HEK293 (cell line): ENCODE results near the gene CRK.
A peak's percentile ranks its signal among the peaks of the same experiment; 100 is the strongest.

Experiments used
- CTCF ChIA-PET: fragments of 350-600 bp; formaldehyde crosslinking; extraction: SDS; loops from one replicate; lab custom pipeline; 2021; ENCODE audit warnings: antibody characterized with exemption; lab: Yijun Ruan, JAX
- POLR2A ChIA-PET: fragments of 300-600 bp; formaldehyde crosslinking; extraction: SDS; loops from one replicate; lab custom pipeline; 2020; ENCODE audit warnings: antibody characterized with exemption, inconsistent platforms; lab: Yijun Ruan, JAX
- H3K27ac ChIP-seq: fragments of 200-500 bp; sonication (Bioruptor generic); 2 replicates; pipeline ENCODE4 v1.5.1; 2014; ENCODE audit warnings: low read depth, low read length, control low read depth, inconsistent platforms; ENCODE audit errors: extremely low read depth
- H3K36me3 ChIP-seq, 2 experiments: fragments of 200-500 bp in 1 of 2; sonication (Bioruptor generic) in 1 of 2; 1 replicate in 1 of 2; 2 replicates in 1 of 2; pipeline ENCODE4 v1.5.1; 2014 to 2017; ENCODE audit warnings: inconsistent platforms in 2 of 2, low read length in 2 of 2; ENCODE audit not compliant: control insufficient read depth in 2 of 2, insufficient read depth in 1 of 2
- H3K4me1 ChIP-seq: fragments of 200-500 bp; sonication (Bioruptor generic); 2 replicates; pipeline ENCODE4 v1.5.1; 2014; ENCODE audit warnings: mild to moderate bottlenecking, low read length, inconsistent platforms; ENCODE audit not compliant: control insufficient read depth, insufficient read depth
- H3K4me3 ChIP-seq: 2 replicates; pipeline ENCODE4 v1.5.1; 2011; ENCODE audit warnings: low read depth, mild to moderate bottlenecking, control low read depth, low read length, moderate library complexity
- H3K9me3 ChIP-seq: fragments of 200-500 bp; sonication (Bioruptor generic); 2 replicates; pipeline ENCODE4 v1.5.1; 2014; ENCODE audit warnings: low read depth, low read length, inconsistent platforms; ENCODE audit not compliant: control insufficient read depth, insufficient read depth
- ATF2 ChIP-seq: fragments of 450-650 bp; formaldehyde crosslinking; IDR thresholded peaks from 2 replicates; pipeline ENCODE4 v1.5.1; 2016; ENCODE audit warnings: missing biosample characterization, missing genetic modification characterization, low read depth
- BCL11B ChIP-seq: fragments of 450-650 bp; formaldehyde crosslinking; IDR thresholded peaks from 2 replicates; pipeline ENCODE4 v1.5.1; 2016; ENCODE audit warnings: low read depth, missing biosample characterization, missing genetic modification characterization
- GLIS1 ChIP-seq: fragments of 450-650 bp; formaldehyde crosslinking; IDR thresholded peaks from 2 replicates; pipeline ENCODE4 v1.5.1; 2016; ENCODE audit warnings: missing biosample characterization, missing genetic modification characterization
- GLIS2 ChIP-seq: fragments of 450-650 bp; formaldehyde crosslinking; IDR thresholded peaks from 2 replicates; pipeline ENCODE4 v1.5.1; 2016; ENCODE audit warnings: missing biosample characterization, missing genetic modification characterization
- PATZ1 ChIP-seq: fragments of 450-650 bp; formaldehyde crosslinking; IDR thresholded peaks from 2 replicates; pipeline ENCODE4 v1.5.1; 2016; ENCODE audit warnings: missing biosample characterization, missing genetic modification characterization
- SALL2 ChIP-seq: fragments of 450-650 bp; formaldehyde crosslinking; IDR thresholded peaks from 2 replicates; pipeline ENCODE4 v1.5.0; 2017; ENCODE audit warnings: missing biosample characterization, mild to moderate bottlenecking, missing genetic modification characterization, borderline replicate concordance
- ZBTB44 ChIP-seq: fragments of 450-650 bp; IDR thresholded peaks from 2 replicates; pipeline ENCODE4 v1.5.1; 2018; ENCODE audit warnings: missing biosample characterization, mild to moderate bottlenecking, missing genetic modification characterization
- ZBTB6 ChIP-seq: fragments of 450-650 bp; formaldehyde crosslinking; IDR thresholded peaks from 2 replicates; pipeline ENCODE4 v1.5.1; 2017; ENCODE audit warnings: missing biosample characterization, missing genetic modification characterization
- ZFP37 ChIP-seq: fragments of 450-650 bp; formaldehyde crosslinking; IDR thresholded peaks from 2 replicates; pipeline ENCODE4 v1.5.1; 2016; ENCODE audit warnings: missing biosample characterization, missing genetic modification characterization
- ZNF114 ChIP-seq: fragments of 450-650 bp; formaldehyde crosslinking; IDR thresholded peaks from 2 replicates; pipeline ENCODE4 v1.5.0; 2017; ENCODE audit warnings: missing biosample characterization, missing genetic modification characterization
- ZNF140 ChIP-seq: fragments of 450-650 bp; formaldehyde crosslinking; IDR thresholded peaks from 2 replicates; pipeline ENCODE4 v1.5.1; 2016; ENCODE audit warnings: missing biosample characterization, missing genetic modification characterization
- ZNF354C ChIP-seq: fragments of 450-650 bp; formaldehyde crosslinking; IDR thresholded peaks from 2 replicates; pipeline ENCODE4 v1.5.1; 2016; ENCODE audit warnings: missing biosample characterization, missing genetic modification characterization, low read depth, borderline replicate concordance
- ZNF585B ChIP-seq: fragments of 450-650 bp; formaldehyde crosslinking; IDR thresholded peaks from 2 replicates; pipeline ENCODE4 v1.5.1; 2016; ENCODE audit warnings: missing biosample characterization, missing genetic modification characterization
- ZNF654 ChIP-seq: fragments of 450-650 bp; formaldehyde crosslinking; IDR thresholded peaks from 2 replicates; pipeline ENCODE4 v1.5.1; 2016; ENCODE audit warnings: low read depth, missing biosample characterization, missing genetic modification characterization
- TF ChIP-seq, protein P1 (sequence below): fragments of 450-650 bp; formaldehyde crosslinking; IDR thresholded peaks from 2 replicates; pipeline ENCODE4 v1.5.1; 2016; ENCODE audit warnings: missing biosample characterization, missing genetic modification characterization

The CRK gene

DNA sequence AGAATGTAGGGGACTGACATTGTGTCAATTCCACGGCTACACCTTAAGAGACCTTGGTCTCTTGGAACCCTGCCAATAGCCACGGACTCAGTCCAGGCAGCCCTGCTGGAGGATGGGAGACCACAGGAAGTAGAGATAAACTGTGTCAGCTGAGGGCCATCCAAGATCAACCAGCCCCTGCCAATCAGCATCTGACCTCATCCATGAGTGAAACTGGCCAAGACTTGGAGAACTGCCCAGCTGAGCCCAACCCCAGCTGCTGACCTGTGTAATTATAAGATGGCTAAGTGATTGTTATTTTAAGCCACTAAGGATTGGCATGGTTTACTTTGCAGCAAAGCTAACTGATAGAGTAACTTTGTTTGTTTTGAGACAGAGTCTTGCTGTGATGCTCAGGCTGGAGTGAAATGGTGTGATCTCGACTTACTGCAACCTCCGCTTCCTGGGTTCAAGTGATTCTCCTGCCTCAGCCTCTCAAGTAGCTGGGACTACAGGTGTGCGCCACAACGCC, 42.7 kb downstream of the CRK start (continued):
- TF ChIP-seq, protein P1, sequence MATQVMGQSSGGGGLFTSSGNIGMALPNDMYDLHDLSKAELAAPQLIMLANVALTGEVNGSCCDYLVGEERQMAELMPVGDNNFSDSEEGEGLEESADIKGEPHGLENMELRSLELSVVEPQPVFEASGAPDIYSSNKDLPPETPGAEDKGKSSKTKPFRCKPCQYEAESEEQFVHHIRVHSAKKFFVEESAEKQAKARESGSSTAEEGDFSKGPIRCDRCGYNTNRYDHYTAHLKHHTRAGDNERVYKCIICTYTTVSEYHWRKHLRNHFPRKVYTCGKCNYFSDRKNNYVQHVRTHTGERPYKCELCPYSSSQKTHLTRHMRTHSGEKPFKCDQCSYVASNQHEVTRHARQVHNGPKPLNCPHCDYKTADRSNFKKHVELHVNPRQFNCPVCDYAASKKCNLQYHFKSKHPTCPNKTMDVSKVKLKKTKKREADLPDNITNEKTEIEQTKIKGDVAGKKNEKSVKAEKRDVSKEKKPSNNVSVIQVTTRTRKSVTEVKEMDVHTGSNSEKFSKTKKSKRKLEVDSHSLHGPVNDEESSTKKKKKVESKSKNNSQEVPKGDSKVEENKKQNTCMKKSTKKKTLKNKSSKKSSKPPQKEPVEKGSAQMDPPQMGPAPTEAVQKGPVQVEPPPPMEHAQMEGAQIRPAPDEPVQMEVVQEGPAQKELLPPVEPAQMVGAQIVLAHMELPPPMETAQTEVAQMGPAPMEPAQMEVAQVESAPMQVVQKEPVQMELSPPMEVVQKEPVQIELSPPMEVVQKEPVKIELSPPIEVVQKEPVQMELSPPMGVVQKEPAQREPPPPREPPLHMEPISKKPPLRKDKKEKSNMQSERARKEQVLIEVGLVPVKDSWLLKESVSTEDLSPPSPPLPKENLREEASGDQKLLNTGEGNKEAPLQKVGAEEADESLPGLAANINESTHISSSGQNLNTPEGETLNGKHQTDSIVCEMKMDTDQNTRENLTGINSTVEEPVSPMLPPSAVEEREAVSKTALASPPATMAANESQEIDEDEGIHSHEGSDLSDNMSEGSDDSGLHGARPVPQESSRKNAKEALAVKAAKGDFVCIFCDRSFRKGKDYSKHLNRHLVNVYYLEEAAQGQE (tag by site-specific recombination), result no peak
- TF ChIP-seq, all 188 proteins: peak for 43

DNA sequence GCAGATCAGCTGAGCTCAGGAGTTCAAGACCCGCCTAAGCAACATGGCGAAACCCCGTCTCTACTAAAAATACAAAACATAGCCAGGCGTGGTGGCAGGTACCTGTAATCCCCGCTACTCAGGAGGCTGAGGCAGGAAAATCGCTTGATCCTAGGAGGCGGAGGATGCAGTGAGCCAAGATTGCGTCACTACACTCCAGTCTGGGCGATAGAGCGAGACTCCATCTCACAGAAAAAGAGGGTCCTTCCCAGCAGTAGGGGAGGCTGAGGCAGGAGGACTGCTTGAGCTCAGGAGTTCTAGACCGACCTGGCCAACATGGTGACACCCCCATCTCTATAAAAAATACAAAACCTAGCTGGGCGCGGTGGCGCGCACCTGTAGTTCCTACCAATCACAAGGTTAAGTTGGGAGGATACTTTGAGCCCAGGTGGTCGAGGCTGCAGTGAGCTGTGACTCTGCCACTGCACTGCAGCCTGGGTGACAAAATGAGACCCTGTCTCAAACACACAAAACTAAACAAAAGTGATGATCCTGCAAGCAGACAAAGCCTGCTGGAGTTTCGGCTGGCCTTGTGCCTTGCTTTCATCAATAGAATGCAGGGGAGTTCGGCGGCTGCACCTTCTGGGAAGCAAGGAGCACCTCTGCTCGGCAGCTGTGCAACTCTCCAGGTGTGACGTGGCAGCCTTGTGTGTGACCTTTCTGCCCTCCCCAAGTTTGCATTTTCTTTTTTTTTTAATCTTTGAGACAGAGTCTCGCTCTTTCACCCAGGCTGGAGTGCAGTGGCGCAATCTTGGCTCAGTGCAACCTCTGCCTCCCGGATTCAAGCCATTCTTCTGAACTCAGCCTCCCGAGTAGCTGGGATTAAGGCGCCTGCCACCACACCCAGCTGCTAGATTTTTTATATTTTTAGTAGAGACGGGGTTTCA, 43.6 kb downstream of the CRK start:
- Histone ChIP-seq H3K27ac (no peak overlapping the region), H3K9me3 (no peaks in the 10 kb centered on the region), H3K4me3 (no peak overlapping the region), H3K4me1 (peaks cover 4% of the 10 kb centered on the region), H3K36me3 (no peaks in the 10 kb centered on the region; a peak in 1 of 3 replicates)
- ChIA-PET POLR2A (interaction anchor here (1.5 to 2.8 kb wide), 2 partner anchors 12 to 104 kb away, joined by 8 to 9 read pairs; partner anchors contain the start of genes INPP5K and YWHAE), CTCF (interaction anchor here (0.6 kb wide), 2 partner anchors 144 to 153 kb away, joined by 3 read pairs; no protein-coding TSS in a partner anchor)
- TF ChIP-seq BCL11B (tag by site-specific recombination) (no peak), ZNF140 (tag by site-specific recombination) (no peak), SALL2 (tag by site-specific recombination) (no peak), ZBTB44 (no peak), ZNF585B (tag by site-specific recombination) (0 out of 2 replicates have a peak, but pooled peaks have one; percentile 6), ZBTB6 (tag by site-specific recombination) (peak; percentile 50; the same call in 1 of the 2 replicates), GLIS1 (tag by site-specific recombination) (no peak), ZFP37 (tag by site-specific recombination) (no peak)

DNA sequence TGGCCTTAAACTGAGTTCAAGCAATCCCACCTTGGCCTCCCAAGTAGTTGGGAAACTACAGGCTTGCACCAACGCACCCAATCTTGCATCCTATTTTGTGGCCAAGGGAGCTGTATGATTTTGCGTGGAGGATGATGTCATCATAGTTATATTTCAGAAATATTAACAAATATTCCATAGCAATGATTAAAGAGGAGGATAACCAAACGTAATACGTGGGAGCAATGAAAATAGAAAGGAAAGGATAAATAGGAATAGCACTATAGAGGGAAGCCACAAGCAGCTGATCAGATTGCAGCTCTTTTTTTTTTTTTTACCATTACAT, 53.8 kb downstream of the CRK start:
- TF ChIP-seq GLIS2 (tag by site-specific recombination), result no peak
- no peak for TF ChIP-seq PATZ1 (tag by site-specific recombination)
- TF ChIP-seq ZNF114 (tag by site-specific recombination), result no peak
- TF ChIP-seq ZNF354C (tag by site-specific recombination), result no peak
- TF ChIP-seq ZNF654 (tag by site-specific recombination), result no peak
- TF ChIP-seq ATF2 (tag by site-specific recombination), result peak; percentile 85
- TF ChIP-seq, protein P1 (tag by site-specific recombination), result no peak
- TF ChIP-seq SALL2 (tag by site-specific recombination), result no peak
- POLR2A ChIA-PET, result interaction anchor here (0.8 to 1.1 kb wide), 2 partner anchors 37 to 114 kb away, joined by 3 to 4 read pairs; partner anchors contain the start of gene INPP5K

More for the DNA sequence above, 53.8 kb downstream of the CRK start:
- no peaks in the 10 kb centered on the region for H3K9me3 ChIP-seq
- no peak overlapping the region for H3K27ac ChIP-seq
- peaks cover 9% of the 10 kb centered on the region for H3K4me1 ChIP-seq
- peaks cover 0 to 19% of the 10 kb centered on the region in 2 experiments; a peak in 2 of 3 replicates for H3K36me3 ChIP-seq
- CTCF ChIA-PET, result interaction anchor here (0.6 to 1.0 kb wide), 3 partner anchors 15 to 37 kb away, joined by 3 to 4 read pairs (median 3); no protein-coding TSS in a partner anchor
- H3K4me3 ChIP-seq, result no peak overlapping the region
